CD4-positive, alpha-beta T cell treated with Interleukin-4 for 1 hour (primary cell): ENCODE measurements around the gene GATA6.

Experiments
- DNase-seq, 2 donors: peaks; one replicate each; pipeline ENCODE4 v3.0.0-alpha.2; 2020 to 2022

The GATA6 gene

GRCh38 chr18:22167091-22167470 lies 2.3 kb upstream of the GATA6 start:
- no peak for DNase-seq

GRCh38 chr18:22167471-22168241 lies 1.7 kb upstream of the GATA6 start:
- no peak for DNase-seq

- DNase-seq = peak in 1 of 2 donors; percentile 22
These were observed 948 bp upstream of the GATA6 start for GRCh38 chr18:22168360-22168921.

- peak in 1 of 2 donors; percentile 18 for DNase-seq
These were observed 566 bp downstream of the GATA6 start for GRCh38 chr18:22169889-22170420.

- DNase-seq = no peak
These were observed 1.2 kb downstream of the GATA6 start for GRCh38 chr18:22170421-22171257.

- DNase-seq = no peak
These were observed 2.1 kb downstream of the GATA6 start for GRCh38 chr18:22171258-22172119.

GRCh38 chr18:22172120-22172582 lies 2.8 kb downstream of the GATA6 start:
- no peak for DNase-seq

- no peak for DNase-seq
These were observed 3.2 kb downstream of the GATA6 start for GRCh38 chr18:22172594-22173049.

- DNase-seq = no peak
These were observed 4.0 kb downstream of the GATA6 start for GRCh38 chr18:22173221-22173927.

GRCh38 chr18:22173928-22174301 lies 4.5 kb downstream of the GATA6 start:
- DNase-seq = no peak

GRCh38 chr18:22174341-22175145 lies 5.2 kb downstream of the GATA6 start:
- no peak for DNase-seq

GRCh38 chr18:22175346-22175745 lies 6.0 kb downstream of the GATA6 start:
- DNase-seq = no peak

- no peak for DNase-seq
These were observed 7.3 kb downstream of the GATA6 start for GRCh38 chr18:22176420-22177326.

GRCh38 chr18:22177327-22177871 lies 8.0 kb downstream of the GATA6 start:
- DNase-seq = no peak

GRCh38 chr18:22179174-22179573 lies 9.8 kb downstream of the GATA6 start:
- no peak for DNase-seq

- no peak for DNase-seq
These were observed 10.2 kb downstream of the GATA6 start for GRCh38 chr18:22179631-22180030.

- no peak for DNase-seq
These were observed 11.3 kb downstream of the GATA6 start for GRCh38 chr18:22180722-22181121.

GRCh38 chr18:22182884-22183697 lies 13.7 kb downstream of the GATA6 start:
- no peak for DNase-seq
